G401.6 (cell line): ENCODE data around the gene EIF4B.
A peak's percentile ranks its signal among the peaks of the same experiment; 100 is the strongest.
"Not testable (repeated sequence)": the region's sequence is repeated elsewhere in the genome, so short reads cannot be mapped to it uniquely, and the experiment has no call there.

Experiments used
- FAIRE-seq: peaks from 2 replicates; lab custom pipeline; 2012; peaks lifted over from hg19 to GRCh38; lab: Jason Lieb, UNC

Gene EIF4B

DNA sequence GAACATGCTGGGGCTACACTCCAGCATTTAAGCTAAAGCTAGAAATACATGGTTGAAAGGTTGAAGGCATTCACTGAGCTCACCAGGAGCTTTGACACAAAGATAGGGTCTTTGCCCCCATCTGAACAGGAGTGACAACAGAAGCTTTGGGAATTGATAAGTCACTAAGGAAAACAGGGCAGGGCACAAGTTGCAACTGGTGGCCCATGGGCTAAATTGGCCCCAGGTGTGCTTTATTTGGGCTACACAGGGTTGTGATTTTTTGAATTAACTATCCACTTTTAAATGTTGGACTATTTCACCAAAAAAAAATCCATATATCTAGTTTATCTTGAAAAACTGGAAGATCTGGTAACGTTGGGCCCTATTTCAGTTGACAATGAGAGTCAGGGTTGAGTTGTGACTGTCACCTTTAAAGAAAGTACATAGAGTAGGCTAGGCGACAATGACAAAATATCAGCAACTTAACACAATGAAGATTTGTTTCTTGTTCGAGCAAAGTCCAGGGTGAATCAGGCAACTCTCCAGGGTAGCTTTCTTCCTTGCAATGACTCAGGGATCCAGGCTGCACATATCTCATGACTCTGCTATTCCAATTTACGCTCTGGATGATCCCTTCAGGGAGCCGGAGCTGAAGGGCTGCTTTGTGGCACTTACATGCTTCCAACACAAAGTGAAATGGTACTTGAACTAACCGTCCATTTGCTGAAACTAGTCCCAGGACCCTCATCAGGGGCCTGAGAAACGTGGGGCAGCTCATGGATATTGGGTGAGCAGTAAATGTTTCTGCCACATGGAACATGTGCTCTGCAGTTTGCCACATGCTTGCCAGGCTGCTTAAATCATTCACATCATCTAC lies 13.3 kb upstream of the EIF4B start:
- peak; percentile 93 for FAIRE-seq

- FAIRE-seq = peak; percentile 31
Measured at GRCh38 chr12:52993558-52993869, 12.7 kb upstream of the EIF4B start.

DNA sequence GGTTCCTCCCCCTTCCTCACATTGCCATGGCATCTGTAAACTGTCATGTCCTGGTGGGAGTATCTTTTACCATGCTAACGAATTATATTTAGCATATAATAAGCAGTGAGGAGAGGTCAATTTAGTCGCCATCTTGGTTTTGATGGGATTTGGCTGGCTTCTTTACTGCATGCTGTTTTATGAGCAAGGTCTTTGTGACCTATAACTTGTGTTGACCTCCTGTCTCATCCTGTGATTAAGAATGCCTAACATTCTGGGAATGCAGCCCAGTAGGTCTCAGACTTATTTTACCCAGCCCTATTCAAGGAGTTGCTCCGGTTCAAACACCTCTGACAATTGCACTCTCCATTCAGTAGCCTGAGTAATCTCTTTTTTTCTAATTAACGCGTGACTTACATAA lies 2.1 kb upstream of the EIF4B start:
- peak; percentile 96 for FAIRE-seq

DNA sequence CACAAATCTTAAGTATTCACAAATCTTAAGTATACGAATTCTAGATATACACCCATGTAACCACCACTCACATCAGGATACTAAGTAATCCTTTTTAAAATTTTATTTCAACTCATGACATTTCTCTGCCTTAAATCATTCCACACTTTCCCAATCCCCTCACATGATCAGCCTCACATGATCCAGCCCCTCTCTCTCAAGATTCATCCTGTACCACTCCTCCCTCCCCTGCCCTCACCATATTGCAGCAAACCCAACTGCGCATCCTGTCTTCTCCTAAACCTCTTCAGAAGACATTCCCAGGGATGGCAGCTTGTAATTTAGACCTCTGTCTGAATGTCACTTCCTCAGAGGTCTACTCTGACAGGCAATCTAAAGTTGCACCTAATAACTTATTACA lies 1.7 kb upstream of the EIF4B start:
- FAIRE-seq = no peak

DNA sequence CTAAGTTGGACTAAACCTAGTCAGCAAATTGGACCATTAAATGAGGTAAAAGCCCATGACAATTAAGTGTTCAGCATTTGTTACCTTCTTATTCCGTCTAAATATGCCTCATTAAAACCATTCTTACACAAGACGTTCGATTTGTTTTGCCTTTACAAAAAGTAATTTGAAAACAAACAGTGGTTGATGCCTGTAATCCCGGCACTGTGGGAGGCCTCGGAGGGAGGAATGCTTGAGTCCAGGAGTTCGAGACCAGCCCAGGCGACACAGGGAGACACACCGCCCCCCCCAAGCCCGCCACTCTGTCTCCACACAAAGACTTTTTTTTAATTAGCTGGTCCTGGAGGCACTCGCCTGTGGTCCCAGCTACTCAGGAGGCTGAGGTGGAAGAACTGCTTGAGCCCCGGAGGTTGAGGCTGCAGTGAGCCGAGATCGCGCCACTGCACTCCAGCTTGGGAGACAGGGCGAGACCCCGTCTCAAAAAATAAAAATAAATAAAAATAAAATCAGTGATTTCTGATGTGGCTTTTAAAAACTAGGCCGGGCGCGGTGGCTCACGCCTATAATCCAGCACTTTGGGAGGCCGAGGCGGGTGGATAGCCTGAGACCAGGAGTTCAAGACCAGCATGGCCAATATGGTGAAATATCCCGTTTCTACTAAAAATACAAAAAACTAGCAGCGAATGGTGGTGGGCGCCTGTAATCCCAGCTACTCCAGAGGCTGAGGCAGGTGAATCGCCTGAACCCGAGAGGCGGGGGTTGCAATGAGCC lies 856 bp upstream of the EIF4B start:
- peak; percentile 68 for FAIRE-seq

DNA sequence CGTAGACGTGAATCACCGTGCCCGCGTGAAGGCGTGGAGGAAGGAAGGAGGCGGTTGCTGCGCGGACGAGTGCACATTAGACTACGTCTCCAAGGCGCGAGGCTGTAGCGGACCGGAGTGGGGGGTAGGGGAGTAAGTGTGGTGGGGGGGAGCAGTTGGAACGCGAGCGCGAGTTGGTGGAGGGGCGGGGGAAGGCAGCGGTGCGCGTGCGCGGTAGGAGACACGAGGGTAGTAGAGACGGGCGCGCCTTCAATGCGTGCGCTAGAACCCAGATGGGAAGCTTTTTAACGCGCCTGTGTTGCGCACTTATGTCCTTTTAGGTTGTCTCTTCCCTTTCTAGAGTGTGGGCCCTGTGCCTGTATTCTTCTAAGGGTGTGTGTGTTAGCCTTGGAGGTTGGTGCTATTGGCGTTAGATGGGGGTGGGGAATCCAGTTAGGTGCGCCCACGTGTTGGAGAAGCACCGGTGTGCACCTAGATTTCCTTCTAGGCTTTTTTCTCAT lies 604 bp downstream of the EIF4B start:
- no peak for FAIRE-seq

- no peak for FAIRE-seq
Measured at GRCh38 chr12:53007343-53007742, 1.1 kb downstream of the EIF4B start.

DNA sequence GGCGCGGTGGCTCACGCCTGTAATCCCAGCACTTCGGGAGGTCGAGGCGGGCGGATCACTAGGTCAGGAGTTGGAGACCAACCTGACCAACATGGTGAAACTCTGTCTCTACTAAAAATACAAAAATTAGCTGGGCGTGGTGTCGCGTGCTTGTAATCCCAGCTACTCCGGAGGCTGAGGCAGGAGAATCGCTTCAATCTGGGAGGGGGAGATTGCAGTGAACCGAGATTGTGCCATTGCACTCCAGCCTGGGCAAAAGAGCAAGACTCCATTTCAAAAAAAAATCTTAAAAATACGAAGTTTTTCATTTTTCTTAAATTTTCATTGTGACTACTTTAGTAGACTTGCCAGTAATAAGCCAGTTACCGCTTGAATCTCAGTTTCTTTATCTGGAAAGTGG lies 2.5 kb downstream of the EIF4B start:
- FAIRE-seq = not testable (repeated sequence)

GRCh38 chr12:53010955-53011354 lies 4.7 kb downstream of the EIF4B start:
- FAIRE-seq = no peak

DNA sequence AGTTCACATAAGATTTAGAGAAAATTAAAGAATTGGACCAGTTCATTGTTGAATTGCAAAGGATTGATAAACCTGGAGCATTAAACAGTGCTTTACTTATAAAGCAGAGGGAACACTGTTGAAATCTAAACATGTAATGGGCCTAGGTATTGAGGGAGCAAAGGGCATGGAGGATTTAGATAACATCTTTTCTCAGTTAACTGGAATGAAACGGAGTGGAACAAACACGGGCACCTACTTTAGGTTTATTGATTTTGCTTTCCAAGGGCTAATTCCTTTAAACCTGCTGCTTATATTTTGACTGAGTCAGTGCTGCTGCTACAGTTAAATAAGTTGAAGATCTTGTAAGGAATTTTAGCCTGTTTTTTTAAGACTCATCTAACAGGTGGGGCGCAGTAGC lies 5.6 kb downstream of the EIF4B start:
- no peak for FAIRE-seq

- FAIRE-seq = no peak
Measured at GRCh38 chr12:53012928-53013327, 6.7 kb downstream of the EIF4B start.

DNA sequence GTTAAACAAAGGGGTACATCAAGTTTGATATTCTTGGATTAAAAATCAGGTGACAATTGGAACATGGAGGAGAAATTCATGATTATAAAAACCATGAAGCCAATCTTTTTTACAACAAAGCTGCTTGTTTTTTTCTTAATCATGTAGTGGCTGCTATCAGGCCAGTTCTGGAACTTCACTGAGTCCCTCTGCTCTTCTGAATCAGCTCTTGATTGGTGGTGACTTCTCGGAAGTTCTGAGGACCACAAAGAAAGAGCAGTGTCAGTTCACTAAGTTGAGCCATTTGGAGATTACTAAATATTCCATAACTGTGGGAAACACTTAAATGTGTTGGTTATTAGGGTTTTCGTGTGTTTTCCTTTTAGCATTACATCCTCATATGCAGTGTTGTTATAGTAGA lies 8.5 kb downstream of the EIF4B start:
- FAIRE-seq = no peak

- no peak for FAIRE-seq
Measured at GRCh38 chr12:53025250-53025649, 19.0 kb downstream of the EIF4B start.

DNA sequence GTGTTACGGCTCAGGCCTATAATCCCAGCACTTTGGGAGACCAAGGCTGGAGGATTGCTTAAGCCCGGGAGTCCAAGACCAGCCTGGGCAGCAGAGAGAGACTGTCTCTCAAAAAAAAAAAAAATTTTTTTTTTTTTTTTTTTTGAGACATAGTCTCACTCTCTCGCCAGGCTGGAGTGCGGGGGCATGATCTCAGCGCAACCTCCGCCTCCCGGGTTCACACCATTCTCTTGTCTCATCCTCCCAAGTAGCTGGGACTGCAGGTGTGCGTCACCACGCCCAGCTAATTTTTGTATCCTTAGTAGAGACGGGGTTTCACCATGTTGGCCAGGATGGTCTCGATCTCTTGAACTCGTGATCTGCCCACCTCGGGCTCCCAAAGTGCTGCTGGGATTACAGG lies 20.8 kb downstream of the EIF4B start:
- not testable (repeated sequence) for FAIRE-seq

DNA sequence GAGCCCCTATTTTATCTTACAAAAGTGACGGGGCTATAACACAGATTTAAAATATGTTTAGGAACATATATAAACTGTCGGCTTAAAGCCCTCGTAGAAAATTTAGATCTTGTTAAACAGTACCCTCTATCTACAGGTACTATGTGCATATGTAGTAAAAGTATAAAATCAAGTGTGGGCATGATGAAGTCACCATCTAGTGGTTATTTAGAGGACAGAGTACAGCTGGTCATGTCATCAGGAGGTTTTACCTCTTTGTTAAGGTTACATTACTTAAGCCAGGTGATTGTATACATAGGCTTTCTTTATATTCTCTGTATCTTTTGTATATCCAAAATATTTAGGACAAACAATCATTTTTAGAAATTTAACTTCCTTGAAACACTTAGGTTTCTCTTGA lies 25.4 kb downstream of the EIF4B start:
- FAIRE-seq = no peak

GRCh38 chr12:53033832-53034231 lies 27.6 kb downstream of the EIF4B start:
- FAIRE-seq = not testable (repeated sequence)

DNA sequence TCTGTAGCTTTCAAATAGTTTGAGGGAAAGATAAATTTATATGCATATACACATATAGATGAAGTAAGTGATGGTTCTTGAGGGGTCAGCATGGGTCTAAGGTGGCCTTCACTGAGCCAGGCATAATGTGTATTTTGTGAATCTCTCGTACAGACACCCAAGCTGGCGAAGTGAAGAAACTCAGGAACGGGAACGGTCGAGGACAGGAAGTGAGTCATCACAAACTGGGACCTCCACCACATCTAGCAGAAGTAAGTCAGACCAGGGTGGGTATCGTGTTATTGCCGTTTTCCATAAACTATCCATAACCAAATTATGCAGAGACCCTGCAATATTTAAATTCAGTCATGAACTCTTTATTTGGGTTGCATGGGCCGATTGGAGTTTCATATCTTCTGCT lies 28.2 kb downstream of the EIF4B start:
- no peak for FAIRE-seq

DNA sequence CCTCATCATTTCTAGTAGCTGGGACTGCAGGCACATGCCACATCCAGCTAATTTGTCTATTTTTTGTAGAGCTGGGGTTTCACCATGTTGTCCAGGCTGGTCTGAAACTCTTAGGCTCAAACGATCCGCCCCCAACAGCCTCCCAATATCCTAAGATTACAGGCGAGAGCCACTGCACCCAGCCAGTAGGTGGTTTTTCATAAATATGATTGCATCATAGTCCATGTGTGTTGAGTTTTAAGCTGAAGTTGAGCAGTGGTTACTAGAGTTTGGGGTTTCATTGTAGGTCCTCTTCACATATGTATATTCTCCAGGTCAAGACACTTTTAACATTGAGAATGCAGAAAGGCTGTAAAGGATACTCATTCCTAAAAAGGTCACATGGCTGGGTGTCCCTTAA lies 30.5 kb downstream of the EIF4B start:
- no peak for FAIRE-seq

- FAIRE-seq = no peak
Measured at GRCh38 chr12:53039851-53040250, 33.6 kb downstream of the EIF4B start.

- FAIRE-seq = no peak
Measured at GRCh38 chr12:53042607-53043454, 36.6 kb downstream of the EIF4B start.

- no peak for FAIRE-seq
Measured at GRCh38 chr12:53044052-53044581, 37.9 kb downstream of the EIF4B start.
